Thyroid gland (tissue), 4 donors: ENCODE data around the gene WDR19. TPM values are rescaled to one million over a fixed set of nuclear protein-coding genes. Genes with fewer than 3 reads are reported as not detected.

ENCODE experiments used
- DNase-seq, 2 donors: peaks; one replicate each; pipeline ENCODE4 v3.0.0-alpha.2; 2019
- H3K27ac ChIP-seq, 3 donors: fragments of 200-600 bp; sonication (generic); 1 replicate in 2 of 3; 2 replicates in 1 of 3; pipeline ENCODE4 v1.5.1; 2016 to 2019; ENCODE audit warnings: mild to moderate bottlenecking in 1 of 3, moderate library complexity in 1 of 3
- H3K27me3 ChIP-seq: fragments of 200-600 bp; sonication (generic); one replicate; pipeline ENCODE4 v1.5.1; 2019
- H3K36me3 ChIP-seq, 2 donors: fragments of 200-600 bp; sonication (generic); one replicate each; pipeline ENCODE4 v1.5.1; 2016 to 2019
- H3K4me1 ChIP-seq, 2 donors: fragments of 200-600 bp; sonication (generic); one replicate each; pipeline ENCODE4 v1.5.1; 2017 to 2019
- H3K4me3 ChIP-seq, 3 donors: fragments of 200-600 bp; sonication (generic); replicated peaks in 1 of 3; 1 replicate in 2 of 3; 2 replicates in 1 of 3; pipeline ENCODE4 v1.5.1; 2016; ENCODE audit warnings: mild to moderate bottlenecking in 1 of 3
- H3K9me3 ChIP-seq: fragments of 200-600 bp; sonication (generic); one replicate; pipeline ENCODE4 v1.5.1; 2017
- CTCF ChIP-seq, 6 experiments: fragments of 200-600 bp in 3 of 6; fragments of 450-650 bp in 3 of 6; sonication (generic) in 3 of 6; IDR thresholded peaks; one replicate each; pipeline ENCODE4 v1.5.1; 2016 to 2019; ENCODE audit warnings: antibody characterized with exemption in 6 of 6, mild to moderate bottlenecking in 2 of 6, inconsistent platforms in 1 of 6, moderate library complexity in 1 of 6
- POLR2A ChIP-seq, 2 donors: fragments of 450-650 bp; IDR thresholded peaks; one replicate each; pipeline ENCODE4 v1.6.1; 2017; ENCODE audit warnings: antibody characterized with exemption in 2 of 2, mild to moderate bottlenecking in 2 of 2, moderate library complexity in 1 of 2
- WGBS, 2 donors: methylation state at CpG; one replicate each; pipeline ENCODE4 v1.1.5; 2017; 5-methylcytosine and 5-hydroxymethylcytosine counted together
- intact Hi-C: fragments of 100-400 bp; cut with DNase I; formaldehyde crosslinking; loops from one replicate; pipeline ENCODE4 v1.15.1; 2023
- small RNA-seq: library from RNA; depleted of rRNA; stranded (forward); fragments of <200 nt; gene quantifications from one replicate; pipeline ENCODE3, GENCODE V24; 2016
- total RNA-seq, 4 donors: library from RNA; depleted of rRNA; stranded (reverse); fragments of >200 nt; gene quantifications; one replicate each; pipeline ENCODE4 v1.2.3, GENCODE V29; 2016

Gene WDR19
- total RNA-seq, 4 donors from 2014 or later: 62.9 to 92.9 (median 82.0) TPM

DNA sequence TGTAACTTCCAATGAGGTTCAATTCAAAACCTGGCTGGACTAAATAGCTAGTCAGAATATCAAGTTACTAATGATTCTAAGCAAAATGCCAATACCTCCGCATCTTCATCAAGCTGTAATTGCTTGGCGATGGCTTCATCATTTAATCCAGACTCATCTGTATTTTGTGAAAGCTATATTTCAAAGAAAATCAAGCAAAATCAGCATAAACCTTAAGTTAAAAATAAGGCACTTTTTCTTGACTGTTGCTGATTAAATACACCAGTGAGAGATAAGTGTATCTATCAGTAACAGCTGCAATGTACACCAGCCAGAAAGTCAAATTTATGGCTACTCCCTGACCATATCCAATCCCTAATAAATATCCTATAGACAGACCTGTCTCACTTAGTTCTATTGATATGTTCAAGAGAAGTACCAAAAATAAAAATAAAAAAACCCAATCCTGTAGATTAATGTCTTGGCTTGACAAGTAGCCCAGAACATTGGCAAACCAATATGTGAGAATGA, 144.2 kb downstream of the WDR19 start:
- no peak for DNase-seq
- Histone ChIP-seq H3K4me1 (no peaks in the 10 kb centered on the region), H3K27ac (no peak overlapping the region), H3K4me3 (no peak overlapping the region), H3K36me3 (no peaks in the 10 kb centered on the region), H3K27me3 (no peaks in the 10 kb centered on the region), H3K9me3 (no peaks in the 10 kb centered on the region)
- 99% methylated on average over 2 of the region's 2 CpGs for WGBS, 2 donors
- intact Hi-C loops: no loop called here
- TF ChIP-seq POLR2A (IDR thresholded peaks at IDR 0.05) (no peak), CTCF (IDR thresholded peaks at IDR 0.05) (no peak)

GRCh38 chr4:39330353-39330752, 148.0 kb downstream of the WDR19 start:
- H3K27ac ChIP-seq: no peak overlapping the region
- no peaks in the 10 kb centered on the region for H3K27me3 ChIP-seq
- H3K4me3 ChIP-seq: no peak overlapping the region
- H3K36me3 ChIP-seq: no peaks in the 10 kb centered on the region
- no peaks in the 10 kb centered on the region for H3K4me1 ChIP-seq
- intact Hi-C loops: no loop called here
- DNase-seq: no peak
- WGBS, 2 donors: 95 to 98% methylated on average over 1 of the region's 1 CpG
- H3K9me3 ChIP-seq: no peaks in the 10 kb centered on the region
- TF ChIP-seq CTCF (IDR thresholded peaks at IDR 0.05) (no peak), POLR2A (IDR thresholded peaks at IDR 0.05) (no peak)

GRCh38 chr4:39331191-39331590, 148.9 kb downstream of the WDR19 start:
- intact Hi-C loops: no loop called here
- Histone ChIP-seq H3K27ac (no peak overlapping the region), H3K9me3 (no peaks in the 10 kb centered on the region), H3K27me3 (no peaks in the 10 kb centered on the region), H3K4me1 (no peaks in the 10 kb centered on the region), H3K4me3 (no peak overlapping the region), H3K36me3 (no peaks in the 10 kb centered on the region)
- TF ChIP-seq CTCF (IDR thresholded peaks at IDR 0.05): no peak
- no peak for TF ChIP-seq POLR2A (IDR thresholded peaks at IDR 0.05)
- WGBS, 2 donors: 80 to 91% methylated on average over 2 of the region's 2 CpGs
- DNase-seq: no peak

Small RNAs within 50 kb of the gene (small RNA-seq; reads per million reads assigned to genes)
- gene RNU6-32P: not detected

Other genes starting within 250 kb of the WDR19 start
- under 1 TPM in 1 of 4 donors, not detected in 3; 0.33 TPM for gene TMEM156, start 150.1 kb upstream of the WDR19 start, total RNA-seq
- gene KLHL5, start 120.3 kb upstream of the WDR19 start, total RNA-seq: 10 to 100 TPM; 19.7 to 27.3 (median 24.7) TPM
- 10 to 100 TPM; 38.0 to 65.2 (median 46.0) TPM for gene RFC1, start 183.8 kb downstream of the WDR19 start, total RNA-seq
- under 1 TPM in 2 of 4 donors, not detected in 2; 0.20 to 0.27 TPM for gene KLB, start 224.4 kb downstream of the WDR19 start, total RNA-seq